Calu3 (cell line): ENCODE results near the gene TSPAN9. TPM values are rescaled to one million over a fixed set of nuclear protein-coding genes. Genes with fewer than 3 reads are reported as not detected.

ENCODE experiments used
- BruUV-seq: library from RNA; stranded (reverse); fragments of 400-500 nt; replicated peaks from 2 replicates; lab custom pipeline; 2021; lab: Mats Ljungman, UMichigan
- CTCF ChIA-PET: fragments of 300-600 bp; sonication (Branson Sonifier 250); formaldehyde crosslinking; loops from one replicate; lab custom pipeline; 2022; ENCODE audit warnings: antibody characterized with exemption; lab: Charles Lee
- DNase-seq: peaks from one replicate; pipeline ENCODE4 v3.0.0; 2022
- H3K27ac Mint-ChIP-seq: one replicate; pipeline ENCODE4 v1.8.0; 2022; ENCODE audit warnings: mixed read lengths; ENCODE audit not compliant: unreplicated experiment
- H3K27me3 Mint-ChIP-seq: one replicate; pipeline ENCODE4 v1.8.0; 2022; ENCODE audit warnings: mixed read lengths; ENCODE audit not compliant: unreplicated experiment
- H3K36me3 Mint-ChIP-seq: one replicate; pipeline ENCODE4 v1.8.0; 2022; ENCODE audit warnings: mild to moderate bottlenecking, moderate library complexity, mixed read lengths; ENCODE audit not compliant: insufficient read depth, unreplicated experiment
- H3K4me1 Mint-ChIP-seq: one replicate; pipeline ENCODE4 v1.8.0; 2022; ENCODE audit warnings: mild to moderate bottlenecking, low read depth, mixed read lengths; ENCODE audit not compliant: unreplicated experiment
- H3K4me3 Mint-ChIP-seq: one replicate; pipeline ENCODE4 v1.8.0; 2022; ENCODE audit warnings: mild to moderate bottlenecking, low read depth, moderate library complexity, mixed read lengths; ENCODE audit not compliant: unreplicated experiment
- H3K9me3 Mint-ChIP-seq: one replicate; pipeline ENCODE4 v1.8.0; 2022; ENCODE audit warnings: low read depth, mixed read lengths; ENCODE audit not compliant: unreplicated experiment
- CTCF ChIP-seq: fragments of 200-600 bp; IDR thresholded peaks from one replicate; pipeline ENCODE4 v1.8.0; 2022; ENCODE audit warnings: antibody characterized with exemption; ENCODE audit not compliant: unreplicated experiment
- intact Hi-C: fragments of 100-400 bp; cut with micrococcal nuclease; formaldehyde crosslinking; loops from one replicate; pipeline ENCODE4 v1.10.0; 2022; ENCODE audit not compliant: unreplicated experiment
- total RNA-seq: library from RNA; stranded (reverse); gene quantifications from 2 replicates; pipeline ENCODE4 v1.2.3, GENCODE V29; 2022

Gene TSPAN9
- total RNA-seq, 1 experiment from 2014 or later, result 6.0 TPM

GRCh38 chr12:3192221-3192620, 115.0 kb downstream of the TSPAN9 start:
- no peak for TF ChIP-seq CTCF
- no peak overlapping the region for H3K4me3 Mint-ChIP-seq
- no peaks in the 10 kb centered on the region for H3K9me3 Mint-ChIP-seq
- H3K36me3 Mint-ChIP-seq, result no peaks in the 10 kb centered on the region
- no peak overlapping the region for H3K27ac Mint-ChIP-seq
- no TSS peak for BruUV-seq
- CTCF ChIA-PET, result no interaction called here
- intact Hi-C loops, result no loop called here
- DNase-seq, result no peak
- peaks cover 98% of the 10 kb centered on the region for H3K27me3 Mint-ChIP-seq
- no peaks in the 10 kb centered on the region for H3K4me1 Mint-ChIP-seq

GRCh38 chr12:3193131-3193530, 116.0 kb downstream of the TSPAN9 start:
- H3K27me3 Mint-ChIP-seq, result peaks cover 88% of the 10 kb centered on the region
- DNase-seq, result no peak
- H3K4me3 Mint-ChIP-seq, result no peak overlapping the region
- TF ChIP-seq CTCF, result no peak
- intact Hi-C loops, result no loop called here
- CTCF ChIA-PET, result no interaction called here
- no peaks in the 10 kb centered on the region for H3K36me3 Mint-ChIP-seq
- H3K4me1 Mint-ChIP-seq, result no peaks in the 10 kb centered on the region
- BruUV-seq, result no TSS peak
- no peaks in the 10 kb centered on the region for H3K9me3 Mint-ChIP-seq
- no peak overlapping the region for H3K27ac Mint-ChIP-seq

GRCh38 chr12:3193755-3194154, 116.6 kb downstream of the TSPAN9 start:
- Mint-ChIP-seq H3K36me3 (no peaks in the 10 kb centered on the region), H3K9me3 (no peaks in the 10 kb centered on the region), H3K4me1 (no peaks in the 10 kb centered on the region), H3K4me3 (no peak overlapping the region), H3K27me3 (peaks cover 82% of the 10 kb centered on the region), H3K27ac (no peak overlapping the region)
- no peak for DNase-seq
- no peak for TF ChIP-seq CTCF
- intact Hi-C loops, result no loop called here
- BruUV-seq, result no TSS peak
- CTCF ChIA-PET, result no interaction called here

GRCh38 chr12:3195337-3195736, 118.2 kb downstream of the TSPAN9 start:
- BruUV-seq, result no TSS peak
- TF ChIP-seq CTCF, result no peak
- CTCF ChIA-PET, result no interaction called here
- DNase-seq, result no peak
- H3K36me3 Mint-ChIP-seq, result peaks cover 11% of the 10 kb centered on the region
- no peaks in the 10 kb centered on the region for H3K9me3 Mint-ChIP-seq
- intact Hi-C loops, result no loop called here
- peaks cover 82% of the 10 kb centered on the region for H3K27me3 Mint-ChIP-seq
- H3K4me3 Mint-ChIP-seq, result no peak overlapping the region
- no peaks in the 10 kb centered on the region for H3K4me1 Mint-ChIP-seq
- no peak overlapping the region for H3K27ac Mint-ChIP-seq
